NCI-H128 (cell line): ENCODE measurements around the gene CCL17.
"Not testable (repeated sequence)": the region's sequence is repeated elsewhere in the genome, so short reads cannot be mapped to it uniquely, and the experiment has no call there.

Experiments used
- DNase-seq: peaks from one replicate; lab custom pipeline; 2025; ENCODE audit not compliant: unreplicated experiment; lab: John Stamatoyannopoulos, UW

Gene CCL17

GRCh38 chr16:57427824-57428223 is 23.3 kb downstream of the CCL17 start:
- no peak for DNase-seq

- no peak for DNase-seq
Observed at GRCh38 chr16:57430955-57431354, 26.4 kb downstream of the CCL17 start.

- no peak for DNase-seq
Observed at GRCh38 chr16:57432505-57432904, 27.9 kb downstream of the CCL17 start.

GRCh38 chr16:57432989-57433388 is 28.4 kb downstream of the CCL17 start:
- DNase-seq: no peak

- no peak for DNase-seq
Observed at GRCh38 chr16:57434003-57434402, 29.4 kb downstream of the CCL17 start.

- DNase-seq: no peak
Observed at GRCh38 chr16:57435838-57436237, 31.3 kb downstream of the CCL17 start.

GRCh38 chr16:57439947-57440346 is 35.4 kb downstream of the CCL17 start:
- not testable (repeated sequence) for DNase-seq

- not testable (repeated sequence) for DNase-seq
Observed at GRCh38 chr16:57440551-57440950, 36.0 kb downstream of the CCL17 start.

GRCh38 chr16:57444711-57445110 is 40.1 kb downstream of the CCL17 start:
- DNase-seq: no peak

- DNase-seq: no peak
Observed at GRCh38 chr16:57445510-57445909, 40.9 kb downstream of the CCL17 start.

- DNase-seq: no peak
Observed at GRCh38 chr16:57446531-57447185, 42.1 kb downstream of the CCL17 start.

GRCh38 chr16:57447186-57447962 is 42.8 kb downstream of the CCL17 start, which contains the start of the genes CIAPIN1 and COQ9:
TSS of gene CIAPIN1 (minus strand) at chr16:57447385. CDS start at chr16:57440928, 6,457 bp downstream.
TSS of gene COQ9 (plus strand) at chr16:57447479. CDS start at chr16:57447506, 27 bp downstream.
- peak; percentile 83 for DNase-seq

GRCh38 chr16:57452021-57452420 is 47.5 kb downstream of the CCL17 start:
- no peak for DNase-seq

GRCh38 chr16:57462209-57462977 is 57.8 kb downstream of the CCL17 start, which contains the start of gene POLR2C:
TSS of gene POLR2C (plus strand) at chr16:57462679. CDS start at chr16:57462725, 46 bp downstream.
- DNase-seq: peak; percentile 60

GRCh38 chr16:57462978-57463362 is 58.4 kb downstream of the CCL17 start:
- no peak for DNase-seq

- DNase-seq: no peak
Observed at GRCh38 chr16:57464523-57464922, 60.0 kb downstream of the CCL17 start.
